NB4 (cell line): Measurements from ENCODE around the gene VENTX.

Experiments
- DNase-seq: peaks from one replicate; pipeline ENCODE4 v3.0.0; 2010; ENCODE audit warnings: low read depth
- H3K4me3 ChIP-seq: one replicate; pipeline ENCODE4 v1.5.1; 2011; ENCODE audit warnings: mild to moderate bottlenecking, low read depth, low read length, moderate library complexity
- MYC ChIP-seq: IDR thresholded peaks from 2 replicates; pipeline ENCODE4 v1.6.1; 2011; ENCODE audit warnings: low read depth, low read length
- POLR2A ChIP-seq: IDR thresholded peaks from 2 replicates; pipeline ENCODE4 v1.6.1; 2011; ENCODE audit warnings: mild to moderate bottlenecking; ENCODE audit not compliant: insufficient read length; ENCODE audit errors: extremely low read depth
- TF ChIP-seq, protein P1 (sequence below): IDR thresholded peaks from 2 replicates; pipeline ENCODE4 v1.6.1; 2011; ENCODE audit warnings: low read depth, low read length
- TF ChIP-seq, protein P2 (sequence below): IDR thresholded peaks from one replicate; pipeline ENCODE4 v1.5.1; 2012; ENCODE audit warnings: low read depth, low read length

Gene VENTX

DNA sequence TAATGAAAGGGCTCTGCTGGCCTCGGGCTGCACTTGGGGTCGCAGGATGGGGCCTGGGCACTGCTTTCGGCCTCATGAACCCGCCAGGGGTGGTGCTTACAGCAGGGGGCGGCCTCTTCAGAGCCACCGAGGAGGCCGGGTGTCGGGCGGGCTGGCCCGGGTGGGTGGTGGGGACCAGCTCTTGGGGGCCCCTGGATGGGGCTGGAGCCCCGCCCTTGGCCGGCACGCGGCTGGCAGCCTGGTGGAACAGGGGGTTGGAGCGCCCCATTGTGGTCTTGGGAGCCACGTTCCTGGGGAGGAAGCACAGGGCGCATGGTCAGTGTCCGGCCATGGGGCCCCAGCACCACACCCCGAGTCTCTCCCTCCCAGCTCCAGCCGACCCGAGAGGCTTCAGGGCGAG is 30.2 kb downstream of the VENTX start:
- no peak for TF ChIP-seq POLR2A
- TF ChIP-seq, protein P1, sequence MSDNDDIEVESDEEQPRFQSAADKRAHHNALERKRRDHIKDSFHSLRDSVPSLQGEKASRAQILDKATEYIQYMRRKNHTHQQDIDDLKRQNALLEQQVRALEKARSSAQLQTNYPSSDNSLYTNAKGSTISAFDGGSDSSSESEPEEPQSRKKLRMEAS: no peak
- TF ChIP-seq, protein P2, sequence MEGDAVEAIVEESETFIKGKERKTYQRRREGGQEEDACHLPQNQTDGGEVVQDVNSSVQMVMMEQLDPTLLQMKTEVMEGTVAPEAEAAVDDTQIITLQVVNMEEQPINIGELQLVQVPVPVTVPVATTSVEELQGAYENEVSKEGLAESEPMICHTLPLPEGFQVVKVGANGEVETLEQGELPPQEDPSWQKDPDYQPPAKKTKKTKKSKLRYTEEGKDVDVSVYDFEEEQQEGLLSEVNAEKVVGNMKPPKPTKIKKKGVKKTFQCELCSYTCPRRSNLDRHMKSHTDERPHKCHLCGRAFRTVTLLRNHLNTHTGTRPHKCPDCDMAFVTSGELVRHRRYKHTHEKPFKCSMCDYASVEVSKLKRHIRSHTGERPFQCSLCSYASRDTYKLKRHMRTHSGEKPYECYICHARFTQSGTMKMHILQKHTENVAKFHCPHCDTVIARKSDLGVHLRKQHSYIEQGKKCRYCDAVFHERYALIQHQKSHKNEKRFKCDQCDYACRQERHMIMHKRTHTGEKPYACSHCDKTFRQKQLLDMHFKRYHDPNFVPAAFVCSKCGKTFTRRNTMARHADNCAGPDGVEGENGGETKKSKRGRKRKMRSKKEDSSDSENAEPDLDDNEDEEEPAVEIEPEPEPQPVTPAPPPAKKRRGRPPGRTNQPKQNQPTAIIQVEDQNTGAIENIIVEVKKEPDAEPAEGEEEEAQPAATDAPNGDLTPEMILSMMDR: no peak
- no peak for TF ChIP-seq MYC
- H3K4me3 ChIP-seq: no peak overlapping the region
- DNase-seq: no peak

DNA sequence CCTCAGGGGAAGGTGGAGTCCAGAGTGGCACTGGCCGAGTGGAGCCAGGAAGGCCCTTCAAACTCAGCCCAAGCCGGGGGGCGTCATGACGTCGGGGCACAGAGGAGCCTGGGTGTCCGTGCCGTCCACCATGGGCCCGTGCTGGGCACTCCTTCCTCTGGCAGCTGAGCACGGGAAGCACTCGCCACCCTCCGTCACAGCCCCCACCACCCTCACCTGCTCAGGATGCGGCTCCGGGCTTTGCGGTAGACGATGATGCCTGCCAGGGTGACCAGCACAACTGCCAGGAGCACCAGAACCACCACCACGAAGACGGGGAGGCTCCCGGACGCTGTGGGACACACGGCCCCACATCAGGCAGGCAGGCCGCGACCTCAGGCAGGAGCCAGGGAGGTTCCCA is 30.9 kb downstream of the VENTX start:
- no peak overlapping the region for H3K4me3 ChIP-seq
- DNase-seq: no peak
- TF ChIP-seq MYC: no peak
- TF ChIP-seq, protein P1: no peak
- no peak for TF ChIP-seq POLR2A
- TF ChIP-seq, protein P2: no peak

DNA sequence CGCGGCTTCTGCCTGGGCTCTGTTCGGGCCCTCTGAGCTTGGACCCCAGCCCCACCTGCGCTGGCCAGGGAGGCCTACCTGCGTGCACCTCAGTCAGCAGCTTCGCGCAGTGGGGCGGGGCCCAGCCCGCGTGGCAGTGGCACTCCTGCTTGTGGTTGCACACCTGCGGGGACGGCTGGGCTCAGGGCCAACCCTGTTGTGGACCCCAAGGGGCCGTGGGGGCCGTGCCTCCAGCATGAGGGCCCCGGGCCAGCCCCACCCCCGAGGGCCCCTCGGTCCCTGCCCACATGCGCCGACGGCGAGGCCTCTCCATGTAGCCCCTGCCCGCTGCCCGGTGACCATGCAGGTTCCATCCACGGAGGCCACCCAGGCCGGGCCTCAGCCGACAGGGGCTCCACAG is 31.7 kb downstream of the VENTX start:
- TF ChIP-seq, protein P2: no peak
- no peak for TF ChIP-seq POLR2A
- no peak for TF ChIP-seq MYC
- TF ChIP-seq, protein P1: no peak
- DNase-seq: no peak
- H3K4me3 ChIP-seq: no peak overlapping the region

DNA sequence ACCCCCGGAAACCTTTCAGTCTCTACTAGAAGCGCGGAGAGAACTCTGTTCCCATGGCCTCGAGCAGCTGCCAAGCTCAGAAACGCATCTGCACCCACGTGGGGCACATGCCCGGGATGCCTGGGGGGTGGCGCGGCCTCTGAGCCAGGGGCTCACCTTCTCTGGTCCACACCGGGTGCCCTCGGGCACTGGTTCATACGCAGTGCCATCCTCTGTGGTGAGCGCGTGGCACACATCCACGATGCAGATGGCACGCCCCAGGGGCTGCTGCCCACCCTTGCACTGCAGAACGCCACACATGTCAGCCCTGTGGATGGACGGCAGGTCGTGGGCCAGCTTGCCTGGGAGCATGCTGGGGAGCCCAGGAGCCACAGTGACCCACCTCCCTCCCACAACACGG is 32.5 kb downstream of the VENTX start:
- no peak overlapping the region for H3K4me3 ChIP-seq
- TF ChIP-seq, protein P2: no peak
- TF ChIP-seq, protein P1: no peak
- no peak for TF ChIP-seq MYC
- TF ChIP-seq POLR2A: no peak
- DNase-seq: no peak

DNA sequence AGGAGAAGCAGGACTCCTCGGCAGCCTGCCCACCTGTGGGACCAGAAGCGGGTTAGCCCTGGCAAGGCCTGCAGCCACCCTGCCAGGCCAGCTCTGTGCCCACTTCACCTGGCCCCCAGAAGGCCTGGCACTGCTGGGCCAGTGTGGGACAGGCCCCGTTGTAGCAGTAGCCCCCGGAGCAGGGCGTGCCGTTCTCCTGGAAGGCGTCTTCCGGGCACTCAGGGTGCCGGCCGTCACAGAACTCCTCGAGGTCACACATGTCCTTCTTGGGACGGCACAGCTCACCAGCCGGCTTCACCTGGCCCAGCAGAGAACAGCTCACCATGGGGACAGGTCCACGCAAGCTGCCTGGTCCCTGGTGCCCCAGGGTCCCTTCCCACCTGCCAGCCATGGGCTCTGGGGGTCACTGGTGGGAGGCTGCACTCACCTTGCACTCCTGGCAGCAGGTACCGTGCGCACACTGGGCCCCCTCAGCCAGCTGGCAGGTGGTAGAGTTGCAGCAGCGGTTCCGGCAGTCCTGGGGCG is 33.2 kb downstream of the VENTX start:
- no peak for TF ChIP-seq POLR2A
- TF ChIP-seq, protein P2: no peak
- TF ChIP-seq, protein P1: no peak
- TF ChIP-seq MYC: no peak
- H3K4me3 ChIP-seq: no peak overlapping the region
- DNase-seq: no peak

DNA sequence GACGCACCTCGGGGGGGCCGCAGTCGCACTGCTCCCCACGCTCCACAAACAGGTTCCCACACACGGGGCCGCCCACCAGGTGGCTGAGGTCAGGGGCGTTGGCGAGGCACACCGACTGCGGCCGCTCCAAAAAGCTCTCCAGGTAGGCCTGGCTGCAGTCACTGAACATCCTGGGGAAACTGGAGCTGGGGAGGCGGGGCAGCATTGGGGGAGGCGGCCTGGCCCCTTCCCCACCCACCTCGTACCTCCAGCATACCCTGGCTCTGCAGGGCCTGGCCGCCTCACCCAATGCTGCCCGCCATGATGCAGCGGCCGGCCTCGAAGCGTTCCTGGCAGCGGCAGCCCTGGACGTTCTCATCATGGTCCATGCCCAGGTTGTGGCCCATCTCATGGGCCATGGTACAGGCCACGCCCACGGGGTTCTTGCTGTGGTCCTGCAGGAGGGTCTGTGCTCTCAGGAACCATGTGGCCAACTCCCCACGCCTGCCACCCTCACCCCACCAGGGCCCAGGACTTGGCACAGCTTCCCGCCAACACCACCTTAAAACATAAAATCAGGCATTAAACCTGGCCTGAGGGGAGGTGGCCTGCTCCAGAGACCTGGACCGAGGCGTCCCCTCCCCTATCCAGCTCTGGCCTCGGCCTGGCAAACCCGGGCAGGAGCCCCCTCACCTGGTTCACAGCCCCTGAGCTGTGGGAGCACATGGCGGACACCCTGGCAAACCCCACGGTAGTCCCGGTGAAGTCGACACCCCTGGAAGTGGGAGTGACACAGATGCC is 34.1 kb downstream of the VENTX start:
- TF ChIP-seq, protein P2: no peak
- TF ChIP-seq, protein P1: no peak
- TF ChIP-seq MYC (no peak), POLR2A (no peak)
- H3K4me3 ChIP-seq: no peak overlapping the region
- no peak for DNase-seq
